GM20000 (cell line): Measurements from ENCODE around the gene TMTC1.

Experiments
- DNase-seq: peaks from one replicate; pipeline ENCODE4 v3.0.0; 2012; ENCODE audit warnings: low spot score
- CTCF ChIP-seq: IDR thresholded peaks from 2 replicates; pipeline ENCODE4 v1.5.1; 2012; ENCODE audit warnings: mild to moderate bottlenecking, control low read depth; ENCODE audit errors: extremely low read depth, missing control alignments

The TMTC1 gene

DNA sequence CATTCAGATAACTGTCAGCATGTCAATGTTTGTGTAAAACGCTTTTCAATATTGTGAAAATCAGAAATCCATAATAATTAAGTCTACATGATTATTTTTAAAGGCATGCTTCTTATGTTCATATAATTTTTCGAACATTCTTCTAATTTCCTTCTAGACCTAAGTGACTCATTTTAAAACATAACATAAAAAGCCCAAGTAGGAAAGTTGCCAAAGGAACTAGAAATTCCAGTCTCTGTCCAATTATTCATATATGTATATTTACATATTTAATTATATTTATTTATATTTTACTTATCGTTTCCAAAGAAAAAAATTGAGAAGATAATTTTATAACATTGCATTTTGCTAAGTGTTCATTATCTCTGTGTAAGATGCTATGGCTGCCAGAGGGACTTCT is 110.4 kb downstream of the TMTC1 start:
- no peak for DNase-seq
- no peak for TF ChIP-seq CTCF

DNA sequence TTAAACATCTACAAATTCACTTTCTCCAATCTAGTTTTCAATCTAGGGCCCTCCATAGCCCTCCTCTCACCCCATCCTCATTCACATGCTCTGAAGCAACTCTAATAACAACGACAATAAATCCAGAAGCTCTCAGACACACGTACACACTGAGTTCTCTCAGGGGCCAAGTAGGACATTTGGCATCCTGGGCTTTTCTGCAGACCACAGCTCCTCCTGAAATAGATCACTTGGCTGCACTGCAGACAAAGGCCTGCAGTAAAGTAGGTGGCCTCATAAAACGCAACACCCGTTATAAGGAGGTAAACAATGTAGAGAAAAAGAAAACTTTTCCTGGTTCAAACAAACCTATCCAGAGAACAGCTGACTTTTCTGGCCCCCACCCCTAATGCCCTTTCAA is 111.2 kb downstream of the TMTC1 start:
- no peak for DNase-seq
- TF ChIP-seq CTCF, result no peak

GRCh38 chr12:29671742-29672141 is 112.0 kb downstream of the TMTC1 start:
- no peak for DNase-seq
- TF ChIP-seq CTCF, result no peak

DNA sequence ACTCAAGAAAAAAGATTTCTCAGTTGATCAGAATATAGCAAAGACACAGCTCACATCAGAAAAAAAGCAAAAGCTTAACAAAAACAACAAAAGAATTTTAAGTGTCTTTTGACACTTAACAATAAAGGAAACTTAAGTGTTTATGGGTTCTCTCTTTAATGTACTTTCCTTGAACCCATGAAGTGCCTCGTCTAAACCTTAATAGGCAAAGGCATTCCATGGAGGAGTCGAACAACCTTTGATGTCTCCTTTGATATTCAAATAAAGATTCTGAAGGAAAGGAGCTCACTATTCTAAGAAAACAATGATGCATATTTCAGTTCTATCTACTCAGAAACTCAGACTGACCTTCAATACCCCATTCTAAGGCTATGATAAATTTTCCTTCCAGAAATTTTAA is 116.7 kb downstream of the TMTC1 start:
- no peak for DNase-seq
- TF ChIP-seq CTCF, result no peak

- TF ChIP-seq CTCF, result no peak
- DNase-seq, result no peak
Observed at GRCh38 chr12:29665107-29665506, 118.6 kb downstream of the TMTC1 start.

- DNase-seq, result no peak
- TF ChIP-seq CTCF, result no peak
Observed at GRCh38 chr12:29662734-29663323, 120.9 kb downstream of the TMTC1 start.

DNA sequence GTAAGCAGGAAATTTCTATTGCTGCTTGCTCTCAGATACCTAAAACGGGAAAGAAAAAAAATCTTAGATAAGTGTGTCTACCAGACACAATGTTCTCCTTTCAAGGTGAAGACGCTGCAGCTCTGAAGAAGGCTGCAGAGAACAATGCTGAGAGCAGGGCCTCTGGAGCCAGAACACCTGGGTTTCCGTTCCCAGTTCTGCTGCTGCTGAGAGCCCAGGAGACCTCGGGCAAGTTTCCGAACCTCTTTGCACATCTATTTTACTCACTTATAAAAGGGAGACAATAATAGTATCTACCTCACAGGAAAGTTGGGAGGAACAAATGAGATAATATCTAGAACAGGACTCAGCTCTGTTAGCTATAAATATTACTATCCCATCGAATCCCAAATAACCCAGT is 122.9 kb downstream of the TMTC1 start:
- no peak for DNase-seq
- no peak for TF ChIP-seq CTCF
